OCI-LY3 (cell line): ENCODE results near the gene TCF12.

Source experiments
- H2AFZ ChIP-seq: fragments of 200-600, 300-600 bp; shearing (Covaris generic); 2 replicates; pipeline ENCODE4 v1.6.0; 2014; ENCODE audit warnings: antibody characterized with exemption, low read depth, low read length
- H3K27ac ChIP-seq: fragments of 200-600, 300-600 bp; sonication (generic); 2 replicates; pipeline ENCODE4 v1.5.1; 2014; ENCODE audit warnings: mild to moderate bottlenecking, low read length, moderate library complexity, mixed read lengths
- H3K27me3 ChIP-seq: fragments of 200-600, 300-600 bp; sonication (generic); 2 replicates; pipeline ENCODE4 v1.6.1; 2014; ENCODE audit warnings: low read depth, low read length, mixed read lengths
- H3K36me3 ChIP-seq: fragments of 200-600, 300-600 bp; sonication (generic); replicated peaks from 2 replicates; pipeline ENCODE3; 2014; ENCODE audit warnings: low read depth, low read length, mixed read lengths
- H3K4me1 ChIP-seq: fragments of 300-600, 200-600 bp; sonication (generic); 2 replicates; pipeline ENCODE4 v1.6.1; 2014; ENCODE audit warnings: low read length, mixed read lengths
- H3K4me2 ChIP-seq: fragments of 200-600, 300-600 bp; sonication (generic); 2 replicates; pipeline ENCODE4 v1.6.1; 2014; ENCODE audit warnings: low read length, mixed read lengths
- H3K4me3 ChIP-seq: fragments of 300-600, 200-600 bp; sonication (generic); 2 replicates; pipeline ENCODE4 v1.5.1; 2014; ENCODE audit warnings: antibody characterized with exemption, mild to moderate bottlenecking, low read length, moderate library complexity
- H3K79me2 ChIP-seq: fragments of 300-600, 200-600 bp; shearing (Covaris generic); 2 replicates; pipeline ENCODE4 v1.6.1; 2014; ENCODE audit warnings: mild to moderate bottlenecking, low read length, mixed read lengths
- H3K9ac ChIP-seq: fragments of 300-600, 200-600 bp; shearing (Covaris generic); 2 replicates; pipeline ENCODE4 v1.6.0; 2014; ENCODE audit warnings: mild to moderate bottlenecking, low read length, moderate library complexity
- H3K9me3 ChIP-seq: fragments of 200-600, 300-600 bp; shearing (Covaris generic); 2 replicates; pipeline ENCODE4 v1.6.1; 2014; ENCODE audit warnings: low read length, mixed read lengths; ENCODE audit not compliant: insufficient read depth
- H4K20me1 ChIP-seq: fragments of 200-600, 300-600 bp; sonication (generic); 2 replicates; pipeline ENCODE4 v1.6.1; 2016; ENCODE audit warnings: low read length, mixed read lengths; ENCODE audit not compliant: insufficient read depth
- CTCF ChIP-seq: fragments of 200-600, 300-600 bp; sonication (generic); IDR thresholded peaks from 2 replicates; pipeline ENCODE4 v1.5.1; 2014; ENCODE audit warnings: antibody characterized with exemption, low read length, low read depth
- EZH2phosphoT487 ChIP-seq: fragments of 200-600 bp; shearing (Covaris generic); IDR thresholded peaks from 2 replicates; pipeline ENCODE4 v1.6.1; 2018; ENCODE audit warnings: antibody characterized with exemption, mixed run types, low read depth

TCF12 gene

GRCh38 chr15:57183614-57184344 lies 265.3 kb downstream of the TCF12 start:
- Histone ChIP-seq H2AFZ (no peak overlapping the region), H3K4me2 (no peak overlapping the region), H3K9me3 (no peaks in the 10 kb centered on the region), H3K4me3 (no peak overlapping the region), H3K27ac (no peak overlapping the region), H3K79me2 (no peaks in the 10 kb centered on the region), H3K36me3 (peaks cover 10% of the 10 kb centered on the region), H3K9ac (no peak overlapping the region), H4K20me1 (no peaks in the 10 kb centered on the region), H3K27me3 (no peaks in the 10 kb centered on the region), H3K4me1 (peaks cover 3% of the 10 kb centered on the region; the same call in 1 of the 2 replicates)
- TF ChIP-seq CTCF (no peak), EZH2phosphoT487 (no peak)

- TF ChIP-seq EZH2phosphoT487 = no peak
- TF ChIP-seq CTCF = no peak
- peaks cover 10% of the 10 kb centered on the region for H3K36me3 ChIP-seq
- H3K9me3 ChIP-seq = no peaks in the 10 kb centered on the region
- H3K4me1 ChIP-seq = peaks cover 3% of the 10 kb centered on the region
- no peak overlapping the region for H3K9ac ChIP-seq
- no peak overlapping the region for H2AFZ ChIP-seq
- no peak overlapping the region for H3K4me2 ChIP-seq
- no peak overlapping the region for H3K4me3 ChIP-seq
- H3K27ac ChIP-seq = no peak overlapping the region
- no peaks in the 10 kb centered on the region for H4K20me1 ChIP-seq
- no peaks in the 10 kb centered on the region for H3K79me2 ChIP-seq
- H3K27me3 ChIP-seq = no peaks in the 10 kb centered on the region
Measured at GRCh38 chr15:57184502-57184901, 266.1 kb downstream of the TCF12 start.

GRCh38 chr15:57185507-57186074 lies 267.1 kb downstream of the TCF12 start:
- Histone ChIP-seq H3K4me3 (no peak overlapping the region), H3K27ac (no peak overlapping the region), H3K36me3 (peaks cover 10% of the 10 kb centered on the region), H3K9ac (no peak overlapping the region), H3K27me3 (no peaks in the 10 kb centered on the region), H3K4me1 (peaks cover 14% of the 10 kb centered on the region), H3K79me2 (no peaks in the 10 kb centered on the region), H3K9me3 (no peaks in the 10 kb centered on the region), H4K20me1 (peaks cover 2% of the 10 kb centered on the region; the same call in 1 of the 2 replicates), H3K4me2 (no peak overlapping the region), H2AFZ (no peak overlapping the region)
- TF ChIP-seq CTCF (no peak), EZH2phosphoT487 (no peak)

GRCh38 chr15:57189466-57189865 lies 271.0 kb downstream of the TCF12 start:
- Histone ChIP-seq H3K27me3 (no peaks in the 10 kb centered on the region), H3K4me2 (no peak overlapping the region), H3K9ac (no peak overlapping the region), H3K27ac (no peak overlapping the region), H3K4me3 (no peak overlapping the region), H3K9me3 (no peaks in the 10 kb centered on the region), H2AFZ (no peak overlapping the region), H4K20me1 (peaks cover 8% of the 10 kb centered on the region; the same call in 1 of the 2 replicates), H3K79me2 (no peaks in the 10 kb centered on the region), H3K36me3 (peaks cover 14% of the 10 kb centered on the region), H3K4me1 (peaks cover 17% of the 10 kb centered on the region)
- TF ChIP-seq CTCF = no peak
- no peak for TF ChIP-seq EZH2phosphoT487
